Left hindlimb (tissue), 1 donor: Measurements from ENCODE around the gene HMGN4.
"Not testable (repeated sequence)": the region's sequence is repeated elsewhere in the genome, so short reads cannot be mapped to it uniquely, and the experiment has no call there.

Source experiments
- DNase-seq: peaks from one replicate; pipeline ENCODE4 v3.0.0-alpha.2; 2018

The HMGN4 gene

GRCh38 chr6:26524314-26524713 is 13.9 kb upstream of the HMGN4 start:
- not testable (repeated sequence) for DNase-seq

- DNase-seq = no peak
Observed at GRCh38 chr6:26524722-26525370, 13.3 kb upstream of the HMGN4 start.

GRCh38 chr6:26525838-26526237 is 12.3 kb upstream of the HMGN4 start:
- no peak for DNase-seq

- DNase-seq = no peak
Observed at GRCh38 chr6:26526928-26527327, 11.2 kb upstream of the HMGN4 start.

- DNase-seq = no peak
Observed at GRCh38 chr6:26530203-26530602, 8.0 kb upstream of the HMGN4 start.

- no peak for DNase-seq
Observed at GRCh38 chr6:26531897-26532296, 6.3 kb upstream of the HMGN4 start.

- peak; percentile 93 for DNase-seq
Observed at GRCh38 chr6:26532699-26533531, 5.3 kb upstream of the HMGN4 start.

- DNase-seq = no peak
Observed at GRCh38 chr6:26533532-26533931, 4.6 kb upstream of the HMGN4 start.

GRCh38 chr6:26534681-26535465 is 3.3 kb upstream of the HMGN4 start:
- no peak for DNase-seq

GRCh38 chr6:26536571-26537159 is 1.5 kb upstream of the HMGN4 start:
- DNase-seq = peak; percentile 83

- DNase-seq = peak; percentile 94
Observed at GRCh38 chr6:26537160-26537845, 863 bp upstream of the HMGN4 start.

- no peak for DNase-seq
Observed at GRCh38 chr6:26538572-26538902, 371 bp downstream of the HMGN4 start.

GRCh38 chr6:26539071-26539615 is 977 bp downstream of the HMGN4 start:
- no peak for DNase-seq

- DNase-seq = no peak
Observed at GRCh38 chr6:26541579-26541978, 3.4 kb downstream of the HMGN4 start.

- DNase-seq = no peak
Observed at GRCh38 chr6:26543953-26544352, 5.8 kb downstream of the HMGN4 start.

- DNase-seq = no peak
Observed at GRCh38 chr6:26544473-26544872, 6.3 kb downstream of the HMGN4 start.

GRCh38 chr6:26545627-26546026 is 7.5 kb downstream of the HMGN4 start:
- no peak for DNase-seq

- not testable (repeated sequence) for DNase-seq
Observed at GRCh38 chr6:26547363-26547762, 9.2 kb downstream of the HMGN4 start.

GRCh38 chr6:26550250-26550993 is 12.3 kb downstream of the HMGN4 start:
- DNase-seq = peak; percentile 83

- DNase-seq = no peak
Observed at GRCh38 chr6:26552205-26552604, 14.0 kb downstream of the HMGN4 start.

GRCh38 chr6:26552640-26553188 is 14.5 kb downstream of the HMGN4 start:
- DNase-seq = no peak
